IMR-90 (cell line): ENCODE measurements around the gene LRRC36. TPM values are rescaled to one million over a fixed set of nuclear protein-coding genes. Genes with fewer than 3 reads are reported as not detected.
A peak's percentile ranks its signal among the peaks of the same experiment; 100 is the strongest.

Source experiments
- ATAC-seq: fragments of 200-7000 bp; cut with Tn5 transposase; 2 replicates; pipeline ENCODE4 v1.9.1; 2020; ENCODE audit warnings: low read depth, mild to moderate bottlenecking, moderate library complexity
- BruUV-seq: library from RNA; stranded (reverse); fragments of 400-500 nt; replicated peaks from 2 replicates; lab custom pipeline; 2021; lab: Mats Ljungman, UMichigan
- CTCF ChIA-PET: fragments of 300-600 bp; formaldehyde crosslinking; extraction: SDS; loops from one replicate; lab custom pipeline; 2021; ENCODE audit warnings: antibody characterized with exemption; lab: Yijun Ruan, JAX
- POLR2A ChIA-PET: fragments of 300-600 bp; sonication (Branson Sonifier 250); formaldehyde crosslinking; loops from one replicate; lab custom pipeline; 2022; ENCODE audit warnings: antibody characterized with exemption; ENCODE audit not compliant: unreplicated experiment; lab: Charles Lee
- DNase-seq: peaks from one replicate; pipeline ENCODE4 v3.0.0; 2013
- H2AFZ ChIP-seq: replicated peaks from 2 replicates; pipeline ENCODE3; 2013; ENCODE audit warnings: low read length, mild to moderate bottlenecking; ENCODE audit not compliant: poor library complexity
- H2AK5ac ChIP-seq: 2 replicates; pipeline ENCODE4 v1.6.1; 2013; ENCODE audit warnings: low read depth, low read length, inconsistent platforms
- H2AK9ac ChIP-seq: replicated peaks from 2 replicates; pipeline ENCODE3; 2013; ENCODE audit warnings: mild to moderate bottlenecking, low read depth, low read length, moderate library complexity; ENCODE audit not compliant: poor library complexity
- H2BK120ac ChIP-seq: 2 replicates; pipeline ENCODE4 v1.6.1; 2013; ENCODE audit warnings: low read depth, low read length, inconsistent platforms
- H2BK15ac ChIP-seq: 3 replicates; pipeline ENCODE4 v1.6.1; 2013; ENCODE audit warnings: low read depth, low read length, inconsistent platforms
- H2BK20ac ChIP-seq: 2 replicates; pipeline ENCODE4 v1.6.1; 2013; ENCODE audit warnings: low read depth, mild to moderate bottlenecking, inconsistent platforms, low read length, moderate library complexity
- H2BK5ac ChIP-seq: 2 replicates; pipeline ENCODE4 v1.6.1; 2013; ENCODE audit warnings: mild to moderate bottlenecking, low read depth, low read length, inconsistent platforms; ENCODE audit not compliant: poor library complexity, severe bottlenecking
- H3K14ac ChIP-seq: replicated peaks from 2 replicates; pipeline ENCODE4 v1.6.1; 2013; ENCODE audit warnings: low read depth, low read length, inconsistent platforms
- H3K18ac ChIP-seq: 2 replicates; pipeline ENCODE4 v1.6.1; 2013; ENCODE audit warnings: low read depth, low read length, control low read depth
- H3K23ac ChIP-seq: 2 replicates; pipeline ENCODE4 v1.6.1; 2013; ENCODE audit warnings: low read depth, low read length, inconsistent platforms
- H3K27ac ChIP-seq: 2 replicates; pipeline ENCODE4 v1.5.1; 2013; ENCODE audit warnings: mild to moderate bottlenecking, control low read depth, low read length; ENCODE audit not compliant: insufficient read depth
- H3K27me3 ChIP-seq: 2 replicates; pipeline ENCODE4 v1.6.1; 2013; ENCODE audit warnings: low read length; ENCODE audit not compliant: control insufficient read depth, insufficient read depth
- H3K36me3 ChIP-seq: 2 replicates; pipeline ENCODE4 v1.6.1; 2013; ENCODE audit warnings: low read length, mixed read lengths; ENCODE audit not compliant: control insufficient read depth, insufficient read depth
- H3K4ac ChIP-seq: 2 replicates; pipeline ENCODE4 v1.6.1; 2013; ENCODE audit warnings: low read depth, low read length, inconsistent platforms
- H3K4me1 ChIP-seq: 2 replicates; pipeline ENCODE4 v1.6.1; 2013; ENCODE audit warnings: low read length, mixed read lengths; ENCODE audit not compliant: control insufficient read depth, insufficient read depth
- H3K4me2 ChIP-seq: 2 replicates; pipeline ENCODE4 v1.6.1; 2013; ENCODE audit warnings: low read depth, mild to moderate bottlenecking, control low read depth, low read length, moderate library complexity
- H3K4me3 ChIP-seq: 2 replicates; pipeline ENCODE4 v1.5.1; 2013; ENCODE audit warnings: low read depth, mild to moderate bottlenecking, control low read depth, low read length, moderate library complexity; ENCODE audit not compliant: insufficient read depth
- H3K56ac ChIP-seq: 2 replicates; pipeline ENCODE4 v1.6.1; 2013; ENCODE audit warnings: low read length, inconsistent platforms; ENCODE audit not compliant: insufficient read depth; ENCODE audit errors: extremely low read depth
- H3K79me1 ChIP-seq, 2 experiments: 2 replicates each; pipeline ENCODE4 v1.6.1; 2013; ENCODE audit warnings: low read length in 2 of 2, inconsistent platforms in 1 of 2, low read depth in 1 of 2
- H3K9ac ChIP-seq: 2 replicates; pipeline ENCODE4 v1.6.1; 2013; ENCODE audit warnings: low read depth, low read length, control low read depth
- H3K9me1 ChIP-seq: 2 replicates; pipeline ENCODE4 v1.6.1; 2013; ENCODE audit warnings: low read length, inconsistent platforms; ENCODE audit not compliant: insufficient read depth
- H3K9me3 ChIP-seq: 2 replicates; pipeline ENCODE4 v1.6.1; 2013; ENCODE audit warnings: low read length; ENCODE audit not compliant: control insufficient read depth, insufficient read depth
- H4K20me1 ChIP-seq: 2 replicates; pipeline ENCODE4 v1.6.1; 2013; ENCODE audit warnings: low read length, inconsistent platforms; ENCODE audit not compliant: insufficient read depth
- H4K5ac ChIP-seq: 2 replicates; pipeline ENCODE4 v1.6.1; 2013; ENCODE audit warnings: mild to moderate bottlenecking, low read depth, low read length, control low read depth
- H4K8ac ChIP-seq, 2 experiments: 2 replicates each; pipeline ENCODE4 v1.6.1; 2013; ENCODE audit warnings: low read depth in 2 of 2, low read length in 2 of 2, control low read depth in 1 of 2, inconsistent platforms in 1 of 2
- H4K91ac ChIP-seq: 2 replicates; pipeline ENCODE4 v1.6.1; 2013; ENCODE audit warnings: low read depth, low read length, inconsistent platforms; ENCODE audit not compliant: insufficient read depth
- BHLHE40 ChIP-seq: fragments of 150-350 bp; IDR thresholded peaks from 2 replicates; pipeline ENCODE4 v1.6.1; 2016; ENCODE audit warnings: mild to moderate bottlenecking, low read depth, low read length
- CEBPB ChIP-seq: IDR thresholded peaks from 2 replicates; pipeline ENCODE4 v1.6.1; 2012; ENCODE audit warnings: low read depth, low read length, improper control_type of control experiment
- CHD1 ChIP-seq: IDR thresholded peaks from 2 replicates; pipeline ENCODE4 v1.6.1; 2012; ENCODE audit warnings: low read depth, low read length, improper control_type of control experiment
- CTCF ChIP-seq: conservative IDR thresholded peaks from 2 replicates; pipeline ENCODE4 v1.5.1; 2012; ENCODE audit warnings: mild to moderate bottlenecking, low read depth, low read length, improper control_type of control experiment
- MAFK ChIP-seq: IDR thresholded peaks from 2 replicates; pipeline ENCODE4 v1.6.1; 2012; ENCODE audit warnings: low read depth, low read length, improper control_type of control experiment
- MXI1 ChIP-seq: IDR thresholded peaks from 2 replicates; pipeline ENCODE4 v1.6.1; 2012; ENCODE audit warnings: low read depth, mild to moderate bottlenecking, low read length, moderate library complexity, borderline replicate concordance
- POLR2A ChIP-seq: IDR thresholded peaks from 2 replicates; pipeline ENCODE4 v1.6.1; 2012; ENCODE audit warnings: mild to moderate bottlenecking, low read depth, low read length
- RAD21 ChIP-seq: IDR thresholded peaks from 2 replicates; pipeline ENCODE4 v1.6.1; 2012; ENCODE audit warnings: low read length, improper control_type of control experiment
- RCOR1 ChIP-seq: IDR thresholded peaks from 2 replicates; pipeline ENCODE4 v1.6.1; 2012; ENCODE audit warnings: mild to moderate bottlenecking, low read length, improper control_type of control experiment; ENCODE audit not compliant: insufficient replicate concordance
- RFX5 ChIP-seq: IDR thresholded peaks from 2 replicates; pipeline ENCODE4 v1.8.0; 2012; ENCODE audit warnings: low read depth, mild to moderate bottlenecking, low read length, moderate library complexity
- SMC3 ChIP-seq: fragments of 150-350 bp; IDR thresholded peaks from 2 replicates; pipeline ENCODE4 v1.6.1; 2016; ENCODE audit warnings: low read depth, mild to moderate bottlenecking, antibody characterized with exemption, low read length, moderate library complexity
- USF2 ChIP-seq: fragments of 150-350 bp; IDR thresholded peaks from 2 replicates; pipeline ENCODE4 v1.6.1; 2017; ENCODE audit warnings: mild to moderate bottlenecking, antibody characterized with exemption, low read length, low read depth
- WGBS, 2 experiments: methylation state at CpG; one replicate each; pipeline versions ENCODE4 v1.1.5 to v1.1.7; 2013; ENCODE audit warnings: missing lambda C conversion rate in 2 of 2; ENCODE audit not compliant: insufficient read length in 1 of 2; ENCODE audit errors: extremely low coverage in 2 of 2; 5-methylcytosine and 5-hydroxymethylcytosine counted together
- dilution Hi-C: fragments of 300-500 bp; cut with HindIII; formaldehyde crosslinking; loops from one replicate; pipeline ENCODE4 v1.14.3; 2018; ENCODE audit warnings: low sequenced_read_pairs; ENCODE audit not compliant: unreplicated experiment
- in situ Hi-C: fragments of 300-500 bp; cut with MboI; formaldehyde crosslinking; loops from 3 replicates; pipeline ENCODE4 v1.14.3; 2019; ENCODE audit warnings: low sequenced_read_pairs, inconsistent platforms, mixed read lengths
- intact Hi-C: fragments of 100-400 bp; cut with micrococcal nuclease; formaldehyde crosslinking; loops from 2 replicates; pipeline ENCODE4 v1.10.0; 2022
- polyA plus RNA-seq, 3 experiments: library from polyadenylated mRNA; depleted of rRNA; stranded (reverse); fragments of >200 nt; gene quantifications; 2 replicates each; pipeline ENCODE4 v1.2.3, GENCODE V29; 2012; ENCODE audit warnings: low replicate concordance in 1 of 3
- total RNA-seq: library from RNA; depleted of rRNA; stranded (reverse); fragments of >200 nt; gene quantifications from 2 replicates; pipeline ENCODE4 v1.2.3, GENCODE V29; 2012
- TF ChIP-seq, protein P1 (sequence below): fragments of 150-350 bp; IDR thresholded peaks from 2 replicates; pipeline ENCODE4 v1.6.1; 2016; ENCODE audit warnings: low read depth, mild to moderate bottlenecking, low read length, moderate library complexity, borderline replicate concordance

The LRRC36 gene
- total and polyA plus RNA-seq, 2 of the 4 experiments (the other 2 are of a cell fraction), result 0.18 to 0.29 TPM

DNA sequence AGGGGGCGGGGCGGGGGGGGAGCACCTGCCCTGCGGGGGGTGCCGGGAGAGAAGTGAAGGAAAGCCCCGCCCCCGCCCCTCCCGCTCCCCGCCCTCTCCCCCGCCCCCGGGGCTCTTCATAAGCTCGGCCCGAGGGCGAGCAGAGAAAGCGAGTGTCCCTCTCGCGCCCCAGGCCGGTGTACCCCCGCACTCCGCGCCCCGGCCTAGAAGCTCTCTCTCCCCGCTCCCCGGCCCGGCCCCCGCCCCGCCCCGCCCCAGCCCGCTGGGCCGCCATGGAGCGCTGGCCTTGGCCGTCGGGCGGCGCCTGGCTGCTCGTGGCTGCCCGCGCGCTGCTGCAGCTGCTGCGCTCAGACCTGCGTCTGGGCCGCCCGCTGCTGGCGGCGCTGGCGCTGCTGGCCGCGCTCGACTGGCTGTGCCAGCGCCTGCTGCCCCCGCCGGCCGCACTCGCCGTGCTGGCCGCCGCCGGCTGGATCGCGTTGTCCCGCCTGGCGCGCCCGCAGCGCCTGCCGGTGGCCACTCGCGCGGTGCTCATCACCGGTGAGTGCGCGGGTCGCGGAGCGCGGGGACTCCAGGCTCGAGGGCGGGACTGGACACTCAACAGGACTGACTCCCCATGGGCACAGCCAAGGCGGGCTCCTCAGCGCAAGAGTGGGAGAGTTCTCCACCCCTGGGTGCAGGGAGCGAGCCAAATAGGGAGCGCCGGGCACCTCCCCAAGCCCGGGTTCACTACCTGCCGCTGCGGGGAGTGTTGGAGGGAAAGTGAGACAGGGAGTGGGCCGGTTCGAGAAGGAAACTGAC is 104.6 kb downstream of the LRRC36 start, which contains the start of gene HSD11B2:
TSS of gene HSD11B2 (plus strand) at position 145 of the 798 bp plus-strand sequence. CDS start at position 273, 128 bp downstream.
- H2BK5ac ChIP-seq, result no peak within 1 kb of the TSS
- no peak within 1 kb of the TSS for H2BK120ac ChIP-seq
- H3K4me3 ChIP-seq, result peak within 1 kb of the TSS; percentile 42
- dilution Hi-C loops (no loop called here), intact Hi-C loops (no loop called here), in situ Hi-C loops (no loop called here)
- peak within 1 kb of the TSS; percentile 24; the same call in 1 of the 2 replicates for H3K23ac ChIP-seq
- peak within 1 kb of the TSS; percentile 81 for H3K4me2 ChIP-seq
- no peak within 1 kb of the TSS for H2BK20ac ChIP-seq
- no peak within 1 kb of the TSS for H3K27ac ChIP-seq
- H3K36me3 ChIP-seq, result peaks cover 5% of the 10 kb centered on the region; the same call in 1 of the 2 replicates
- H3K9me1 ChIP-seq, result peaks cover 3% of the 10 kb centered on the region; the same call in 1 of the 2 replicates
- H3K27me3 ChIP-seq, result peaks cover 35% of the 10 kb centered on the region
- peak; percentile 21; the same call in 1 of the 2 replicates for TF ChIP-seq CTCF
- peak; percentile 39; the same call in 1 of the 2 replicates for TF ChIP-seq MXI1
- TF ChIP-seq, protein P1, sequence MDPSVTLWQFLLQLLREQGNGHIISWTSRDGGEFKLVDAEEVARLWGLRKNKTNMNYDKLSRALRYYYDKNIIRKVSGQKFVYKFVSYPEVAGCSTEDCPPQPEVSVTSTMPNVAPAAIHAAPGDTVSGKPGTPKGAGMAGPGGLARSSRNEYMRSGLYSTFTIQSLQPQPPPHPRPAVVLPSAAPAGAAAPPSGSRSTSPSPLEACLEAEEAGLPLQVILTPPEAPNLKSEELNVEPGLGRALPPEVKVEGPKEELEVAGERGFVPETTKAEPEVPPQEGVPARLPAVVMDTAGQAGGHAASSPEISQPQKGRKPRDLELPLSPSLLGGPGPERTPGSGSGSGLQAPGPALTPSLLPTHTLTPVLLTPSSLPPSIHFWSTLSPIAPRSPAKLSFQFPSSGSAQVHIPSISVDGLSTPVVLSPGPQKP, result no peak
- TF ChIP-seq POLR2A, result no peak
- TF ChIP-seq MAFK, result no peak
- peak; percentile 16; the same call in 1 of the 2 replicates for TF ChIP-seq RAD21
- no peak for TF ChIP-seq CHD1
- TF ChIP-seq RFX5, result no peak
- no peak for TF ChIP-seq USF2
- peak; percentile 14; the same call in 1 of the 2 replicates for TF ChIP-seq SMC3
- TF ChIP-seq BHLHE40, result no peak
- TF ChIP-seq RCOR1, result no peak
- TF ChIP-seq CEBPB, result no peak
- CTCF ChIA-PET, result no interaction called here
- H2AK5ac ChIP-seq, result 0 out of 2 replicates have a peak within 1 kb of the TSS, but pooled peaks have one; percentile 35
- no TSS peak for BruUV-seq
- DNase-seq (peak; percentile 45), ATAC-seq (peak; percentile 84)
- no peak within 1 kb of the TSS for H3K14ac ChIP-seq
- peaks cover 5% of the 10 kb centered on the region; the same call in 1 of the 2 replicates for H3K4me1 ChIP-seq
- H4K91ac ChIP-seq, result no peak within 1 kb of the TSS
- no peak within 1 kb of the TSS for H3K9ac ChIP-seq
- no peaks in the 10 kb centered on the region for H3K9me3 ChIP-seq
- WGBS, 2 experiments, result 0% methylated on average over 27 of the region's 87 CpGs; no CpG with 5 or more reads in 1 of the 2 experiments
- H3K56ac ChIP-seq, result no peak within 1 kb of the TSS
- H3K79me1 ChIP-seq, result no peaks in the 10 kb centered on the region
- POLR2A ChIA-PET, result no interaction called here
- no peak within 1 kb of the TSS for H3K4ac ChIP-seq
- no peak within 1 kb of the TSS for H4K5ac ChIP-seq
- peak within 1 kb of the TSS; percentile 87 for H2AFZ ChIP-seq
- H4K20me1 ChIP-seq, result peaks cover 12% of the 10 kb centered on the region; the same call in 1 of the 2 replicates
- no peak within 1 kb of the TSS for H4K8ac ChIP-seq
- no peak within 1 kb of the TSS for H3K18ac ChIP-seq
- H2AK9ac ChIP-seq, result peak within 1 kb of the TSS; percentile 28
- H2BK15ac ChIP-seq, result no peak within 1 kb of the TSS
